HG03039 (cell line): ENCODE results near the gene C9orf85.

ENCODE experiments used
- ATAC-seq: cut with Tn5 transposase; IDR thresholded peaks from one replicate; pipeline ENCODE4 v1.9.1; 2021; ENCODE audit warnings: mild to moderate bottlenecking, moderate library complexity; ENCODE audit not compliant: unreplicated experiment

C9orf85 gene

GRCh38 chr9:71901695-71902597 is 9.5 kb upstream of the C9orf85 start:
- no peak for ATAC-seq

- ATAC-seq: no peak
Measured at GRCh38 chr9:71904076-71904475, 7.4 kb upstream of the C9orf85 start.

DNA sequence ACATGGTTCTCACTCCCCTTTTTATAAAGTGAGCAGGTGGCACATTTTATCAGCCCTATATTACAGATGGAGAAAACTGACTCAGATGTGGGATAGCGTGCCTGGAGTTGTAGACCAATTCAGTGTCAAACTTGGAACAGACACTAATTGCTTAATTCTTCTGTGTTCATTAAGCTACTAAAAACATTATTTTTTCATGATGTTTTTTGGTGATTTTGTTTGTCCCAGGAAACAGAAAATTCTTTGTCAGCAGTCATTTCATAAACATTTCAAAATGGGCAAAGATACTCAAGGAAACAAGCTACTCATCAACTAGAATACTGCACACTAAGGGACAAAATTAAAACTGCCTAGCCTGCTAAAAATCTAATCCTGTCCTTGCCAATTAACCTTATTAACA is 2.6 kb upstream of the C9orf85 start:
- no peak for ATAC-seq

DNA sequence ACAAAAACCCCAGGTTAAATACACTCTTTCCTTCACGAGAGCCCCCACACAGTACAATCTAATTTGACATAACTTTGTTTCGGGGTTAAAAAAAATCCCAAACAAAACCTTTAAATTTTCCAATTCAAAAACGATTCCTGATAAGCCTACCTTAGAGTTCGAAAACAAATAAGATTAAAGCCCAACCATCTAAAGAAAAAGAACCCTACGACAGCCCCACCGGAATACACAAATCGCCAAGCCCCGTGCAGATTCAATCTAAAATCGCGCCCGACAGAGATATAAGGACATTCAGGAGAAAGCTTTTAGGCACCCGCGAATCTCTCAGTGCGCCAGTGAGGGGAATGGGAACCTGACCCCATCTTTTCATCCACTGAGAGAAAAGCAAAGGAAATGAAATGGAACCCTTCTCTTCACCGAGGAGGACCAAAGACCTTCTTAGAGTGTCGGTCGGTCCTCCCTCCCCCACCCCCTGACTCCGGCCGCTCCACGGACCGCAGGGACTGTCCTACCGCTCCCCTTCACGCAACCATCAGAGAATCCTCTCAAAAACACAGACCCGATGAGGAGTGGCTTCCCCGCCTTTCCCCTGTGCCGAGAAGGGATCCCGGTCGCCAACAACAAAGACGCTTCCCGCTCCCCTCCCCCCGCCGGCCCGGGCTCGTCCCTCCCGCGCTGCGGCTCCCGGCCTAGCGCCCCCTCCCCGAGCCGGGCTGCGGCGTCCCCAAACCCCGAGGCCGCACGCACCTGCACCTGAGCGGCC is 1.4 kb upstream of the C9orf85 start:
- ATAC-seq: peak; percentile 5

- peak; percentile 10 for ATAC-seq
Measured at GRCh38 chr9:71910650-71911060, 784 bp upstream of the C9orf85 start.

- ATAC-seq: no peak
Measured at GRCh38 chr9:71911908-71912335, 483 bp downstream of the C9orf85 start.

DNA sequence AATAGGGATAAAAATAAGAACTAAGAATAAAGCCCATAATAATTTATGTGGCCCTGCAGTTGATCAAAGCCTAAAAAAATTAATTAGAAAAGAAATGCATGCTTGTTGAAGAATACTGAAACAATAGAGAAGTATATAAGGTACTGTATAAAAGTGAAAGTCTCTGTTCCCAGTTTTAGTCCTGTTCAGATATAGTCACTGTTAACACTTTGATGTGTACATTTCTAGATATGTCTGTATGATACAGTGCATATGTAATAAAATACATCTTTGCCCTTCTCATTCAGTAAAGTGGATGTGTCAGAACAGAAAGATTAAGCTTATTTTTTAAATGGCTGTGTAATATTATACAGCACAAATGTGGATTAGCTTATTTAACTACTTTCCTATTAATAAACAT is 4.1 kb downstream of the C9orf85 start:
- no peak for ATAC-seq

DNA sequence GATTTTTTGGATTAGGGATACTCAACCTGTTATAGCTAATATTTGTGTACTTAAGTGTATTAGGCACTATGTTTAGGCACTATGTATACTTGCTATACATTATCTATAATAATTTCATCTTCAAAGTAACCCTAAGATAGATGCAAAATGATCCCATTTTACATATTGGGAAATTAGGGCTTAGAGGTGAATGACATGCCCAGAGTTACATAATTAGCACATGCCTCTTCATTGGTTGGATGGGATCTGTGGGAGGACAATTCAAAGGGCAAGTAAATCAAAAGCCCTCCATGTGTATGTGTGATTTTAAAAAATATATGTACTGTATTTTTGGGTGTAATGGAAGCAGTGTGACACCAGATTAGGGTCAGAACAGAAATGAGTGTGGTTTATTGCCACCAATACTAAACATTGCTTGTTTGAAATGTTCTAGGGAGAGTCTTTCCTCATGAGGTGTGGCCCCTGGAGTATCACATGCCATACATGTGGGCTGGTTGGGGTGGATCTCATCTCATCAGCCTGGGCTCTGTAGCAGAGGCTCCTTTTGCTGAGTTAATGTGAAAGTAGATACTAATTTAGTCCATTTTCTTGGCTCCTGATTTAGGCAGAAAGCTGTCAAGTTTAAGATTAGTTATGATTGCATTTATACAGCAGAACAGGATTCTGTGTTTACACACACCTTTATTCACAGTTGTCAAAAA is 5.5 kb downstream of the C9orf85 start:
- peak; percentile 91 for ATAC-seq

DNA sequence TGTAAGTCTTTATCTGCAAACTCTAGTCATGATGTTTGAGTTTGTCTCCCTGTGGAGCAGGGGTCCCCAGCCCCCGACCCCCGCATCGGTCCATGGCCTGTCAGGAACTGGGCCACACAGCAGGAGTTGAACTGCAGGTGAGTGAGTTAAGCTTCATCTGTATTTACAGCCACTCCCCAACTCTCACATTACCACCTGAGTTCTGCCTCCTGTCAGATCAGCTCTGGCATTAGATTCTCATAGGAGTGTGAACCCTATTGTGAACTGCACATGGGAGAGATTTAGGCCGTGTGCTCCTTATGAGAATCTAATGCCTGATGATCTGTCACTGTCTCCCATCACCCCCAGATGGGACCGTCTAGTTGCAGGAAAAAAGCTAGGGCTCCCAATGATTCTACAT is 7.0 kb downstream of the C9orf85 start:
- ATAC-seq: no peak

DNA sequence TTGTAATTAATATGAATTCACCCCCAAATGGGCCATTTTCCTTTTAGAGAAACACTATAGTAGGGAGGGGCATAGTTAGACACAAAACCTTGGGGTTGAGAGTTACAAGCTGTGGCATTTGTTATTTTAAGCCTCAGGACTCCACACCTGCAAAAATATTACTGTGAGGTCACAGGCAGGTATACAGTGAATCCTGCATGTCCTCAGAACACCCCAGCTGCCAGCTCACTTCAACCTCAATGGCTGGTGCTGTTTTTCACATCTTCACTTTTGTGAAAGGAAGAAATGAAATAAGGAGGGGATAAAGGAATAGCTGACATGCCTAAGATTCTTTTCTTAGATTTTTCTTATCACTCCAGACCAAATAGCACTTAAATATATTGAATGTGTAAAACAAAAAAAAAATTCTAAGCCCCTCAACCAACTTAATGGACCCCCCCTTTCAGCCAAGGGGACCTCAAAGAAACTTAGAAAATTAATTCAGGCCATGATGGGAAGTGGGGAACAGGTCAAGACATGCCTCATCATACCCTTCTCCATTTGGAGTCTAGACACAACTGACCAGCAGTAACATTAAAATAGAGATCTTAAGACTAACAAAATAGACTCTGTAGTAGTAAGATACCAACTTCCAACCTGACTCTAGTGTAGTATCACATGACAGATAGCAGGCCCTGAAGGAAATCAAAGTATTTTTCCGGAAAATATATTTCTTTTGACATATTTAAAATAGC is 9.2 kb downstream of the C9orf85 start:
- no peak for ATAC-seq

GRCh38 chr9:71921190-71921814 is 9.9 kb downstream of the C9orf85 start:
- no peak for ATAC-seq

GRCh38 chr9:71924576-71924975 is 13.1 kb downstream of the C9orf85 start:
- ATAC-seq: no peak

DNA sequence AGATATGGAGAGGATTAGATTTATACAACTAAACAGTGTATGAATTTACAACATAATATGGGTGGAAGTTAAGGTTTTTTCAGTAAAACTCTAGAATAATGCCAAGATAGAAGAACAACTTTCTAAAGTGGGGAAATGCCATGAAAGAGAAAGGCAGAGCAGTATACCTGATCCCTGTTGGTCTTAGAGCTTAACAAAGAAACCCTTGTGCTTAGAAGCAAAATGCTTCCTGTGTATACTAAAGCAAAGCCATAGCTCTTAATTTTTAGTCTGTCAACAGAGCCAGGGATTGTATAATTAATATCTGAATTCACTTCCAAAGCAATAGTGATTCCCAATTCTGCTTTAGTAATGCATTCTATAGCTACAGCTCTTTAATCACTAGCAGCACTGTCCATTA is 14.4 kb downstream of the C9orf85 start:
- no peak for ATAC-seq

- no peak for ATAC-seq
Measured at GRCh38 chr9:71928376-71928775, 16.9 kb downstream of the C9orf85 start.

DNA sequence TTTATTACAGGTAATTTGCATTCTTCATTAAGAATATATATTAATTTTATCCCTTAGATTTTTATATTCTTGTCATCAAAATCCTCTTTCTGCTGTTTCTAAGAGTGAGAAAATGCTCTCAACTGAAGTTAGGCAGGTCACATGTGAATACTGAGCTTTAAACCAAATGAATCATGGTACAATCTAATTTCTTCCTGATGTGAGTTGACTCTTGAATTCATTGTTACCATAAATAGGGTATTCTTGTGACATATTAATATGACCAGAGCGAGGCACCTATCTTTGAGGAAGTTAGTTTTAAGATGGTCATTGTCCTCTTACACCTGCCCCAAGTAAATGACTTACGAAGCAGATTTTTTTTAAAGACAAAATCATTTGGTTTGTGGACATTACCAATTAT is 17.4 kb downstream of the C9orf85 start:
- ATAC-seq: no peak

- no peak for ATAC-seq
Measured at GRCh38 chr9:71929223-71929622, 17.8 kb downstream of the C9orf85 start.

DNA sequence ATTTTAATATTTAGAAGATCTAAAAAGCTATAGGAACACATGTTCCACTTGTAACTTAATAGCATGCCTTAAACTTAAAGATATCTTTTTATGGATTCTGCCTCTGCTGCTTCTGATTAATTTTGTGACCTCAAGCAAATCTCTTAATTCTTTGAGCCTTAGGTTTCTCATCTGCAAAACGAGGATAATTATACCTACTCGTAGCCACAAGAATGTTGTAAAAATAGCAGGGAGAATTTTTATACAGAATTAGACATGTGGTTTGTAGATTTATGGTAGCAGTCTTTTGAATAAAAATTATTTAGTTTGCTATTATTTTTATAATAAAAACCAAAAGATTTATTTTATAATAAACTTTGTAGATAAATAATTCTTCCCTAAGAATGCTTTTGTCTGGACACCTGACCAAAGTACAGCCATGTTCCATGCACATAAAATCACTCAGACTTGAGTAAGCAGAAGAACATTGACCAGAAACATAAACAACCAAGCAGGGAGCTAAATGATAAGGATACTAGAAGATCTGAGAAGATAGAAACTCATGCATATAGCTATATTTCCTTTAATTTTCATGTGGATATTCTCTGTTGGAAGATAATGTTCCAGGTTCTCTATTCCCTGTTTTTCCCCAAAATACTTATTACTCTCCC is 18.5 kb downstream of the C9orf85 start:
- no peak for ATAC-seq

DNA sequence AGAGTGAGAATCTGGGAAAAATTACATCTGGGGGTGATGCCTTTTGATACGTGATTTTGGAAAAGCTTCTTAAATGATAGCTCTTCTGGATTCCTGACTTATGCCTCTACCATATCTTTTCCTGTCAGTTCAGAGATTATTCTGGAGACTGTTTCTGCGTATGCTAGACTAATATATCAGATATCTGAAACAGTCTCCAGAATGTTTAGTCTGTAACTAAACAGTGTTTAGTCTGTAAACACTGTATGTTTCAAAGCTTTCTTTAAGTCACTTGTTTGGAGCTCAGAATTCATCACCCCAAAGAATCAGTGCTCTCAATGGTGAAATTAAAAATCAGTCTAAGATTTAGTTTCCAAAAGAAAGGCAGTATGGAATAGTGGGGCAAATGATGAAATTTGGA is 19.7 kb downstream of the C9orf85 start:
- no peak for ATAC-seq

DNA sequence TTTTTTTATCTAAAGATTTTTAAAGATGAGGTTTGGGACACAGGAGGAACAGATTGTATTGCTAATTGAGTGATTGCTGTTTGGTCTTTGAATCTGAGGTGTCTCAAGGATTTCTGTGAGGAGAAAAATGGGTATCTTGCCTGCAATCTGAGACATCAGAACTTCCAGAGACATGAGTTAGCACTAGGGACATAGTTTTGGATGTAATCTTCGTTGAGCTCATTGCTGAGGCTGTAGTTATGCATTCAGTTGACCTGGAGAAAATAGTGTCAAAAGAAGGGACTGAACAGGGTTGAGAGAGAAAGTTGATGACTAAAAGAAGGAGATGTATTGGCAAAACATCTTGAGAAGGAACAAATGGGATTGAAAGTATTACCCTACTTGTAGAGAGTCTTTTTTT is 24.6 kb downstream of the C9orf85 start:
- ATAC-seq: no peak
